Glutamatergic neuron (in vitro differentiated cells): ENCODE measurements around the gene CSTPP1. TPM values are rescaled to one million over a fixed set of nuclear protein-coding genes. Genes with fewer than 3 reads are reported as not detected.
"Not testable (repeated sequence)": the region's sequence is repeated elsewhere in the genome, so short reads cannot be mapped to it uniquely, and the experiment has no call there.

Source experiments
- DNase-seq: peaks from one replicate; pipeline ENCODE4 v3.0.0; 2022
- H3K27ac Mint-ChIP-seq: one replicate; pipeline ENCODE4 v1.8.0; 2020; ENCODE audit warnings: mild to moderate bottlenecking, mixed read lengths, inconsistent platforms; ENCODE audit not compliant: unreplicated experiment
- H3K27me3 Mint-ChIP-seq: one replicate; pipeline ENCODE4 v1.8.0; 2020; ENCODE audit warnings: mild to moderate bottlenecking, moderate library complexity, mixed read lengths, inconsistent platforms; ENCODE audit not compliant: unreplicated experiment
- H3K36me3 Mint-ChIP-seq: one replicate; pipeline ENCODE4 v1.8.0; 2020; ENCODE audit warnings: mild to moderate bottlenecking, mixed read lengths, inconsistent platforms; ENCODE audit not compliant: unreplicated experiment
- H3K4me1 Mint-ChIP-seq: one replicate; pipeline ENCODE4 v1.8.0; 2020; ENCODE audit warnings: mild to moderate bottlenecking, low read depth, mixed read lengths, inconsistent platforms; ENCODE audit not compliant: unreplicated experiment
- H3K4me3 Mint-ChIP-seq: one replicate; pipeline ENCODE4 v1.8.0; 2020; ENCODE audit warnings: mild to moderate bottlenecking, mixed read lengths, inconsistent platforms; ENCODE audit not compliant: unreplicated experiment
- H3K9me3 Mint-ChIP-seq: one replicate; pipeline ENCODE4 v1.8.0; 2020; ENCODE audit warnings: mild to moderate bottlenecking, moderate library complexity, mixed read lengths, inconsistent platforms; ENCODE audit not compliant: unreplicated experiment
- total RNA-seq: library from RNA; stranded (reverse); fragmentation: NEBNext Ultra II Directional; extraction: Animal tissue kit (Norgen Biotek cat#: 25700); gene quantifications from one replicate; pipeline ENCODE4 v1.2.1, GENCODE V29; 2021; ENCODE audit not compliant: unreplicated experiment
- TF ChIP-seq, protein P1 (sequence below): fragments of 200-600 bp; sonication (generic); IDR thresholded peaks from one replicate; pipeline ENCODE4 v1.5.0; 2021; ENCODE audit not compliant: partially characterized antibody, unreplicated experiment

The CSTPP1 gene
- total RNA-seq, 1 donor from 2014 or later, result 35.5 TPM

DNA sequence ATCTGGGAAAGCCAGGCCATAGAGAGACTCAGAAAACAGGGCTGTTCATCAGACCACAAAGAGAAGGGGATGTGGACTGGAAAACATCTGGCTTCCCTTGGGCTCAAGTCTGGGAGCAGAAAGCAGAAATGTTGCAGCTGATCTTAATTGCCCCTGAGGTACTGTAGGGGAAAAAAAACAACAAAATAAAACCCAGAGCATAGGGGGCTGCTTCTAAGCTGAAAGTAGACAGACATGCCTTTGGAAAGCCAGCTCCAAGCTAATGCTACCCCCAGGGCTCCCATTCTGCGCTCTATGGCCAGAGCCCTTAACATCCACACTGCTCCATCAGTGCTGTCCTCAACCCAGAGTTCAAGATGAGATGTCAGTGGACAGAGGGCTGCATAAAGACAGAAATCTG lies 251.7 kb downstream of the CSTPP1 start:
- Mint-ChIP-seq H3K4me3 (peak overlapping the region; percentile 67), H3K27ac (no peak overlapping the region), H3K36me3 (no peaks in the 10 kb centered on the region), H3K27me3 (peaks cover 3% of the 10 kb centered on the region), H3K9me3 (peaks cover 2% of the 10 kb centered on the region), H3K4me1 (peaks cover 18% of the 10 kb centered on the region)
- DNase-seq, result no peak
- TF ChIP-seq, protein P1, sequence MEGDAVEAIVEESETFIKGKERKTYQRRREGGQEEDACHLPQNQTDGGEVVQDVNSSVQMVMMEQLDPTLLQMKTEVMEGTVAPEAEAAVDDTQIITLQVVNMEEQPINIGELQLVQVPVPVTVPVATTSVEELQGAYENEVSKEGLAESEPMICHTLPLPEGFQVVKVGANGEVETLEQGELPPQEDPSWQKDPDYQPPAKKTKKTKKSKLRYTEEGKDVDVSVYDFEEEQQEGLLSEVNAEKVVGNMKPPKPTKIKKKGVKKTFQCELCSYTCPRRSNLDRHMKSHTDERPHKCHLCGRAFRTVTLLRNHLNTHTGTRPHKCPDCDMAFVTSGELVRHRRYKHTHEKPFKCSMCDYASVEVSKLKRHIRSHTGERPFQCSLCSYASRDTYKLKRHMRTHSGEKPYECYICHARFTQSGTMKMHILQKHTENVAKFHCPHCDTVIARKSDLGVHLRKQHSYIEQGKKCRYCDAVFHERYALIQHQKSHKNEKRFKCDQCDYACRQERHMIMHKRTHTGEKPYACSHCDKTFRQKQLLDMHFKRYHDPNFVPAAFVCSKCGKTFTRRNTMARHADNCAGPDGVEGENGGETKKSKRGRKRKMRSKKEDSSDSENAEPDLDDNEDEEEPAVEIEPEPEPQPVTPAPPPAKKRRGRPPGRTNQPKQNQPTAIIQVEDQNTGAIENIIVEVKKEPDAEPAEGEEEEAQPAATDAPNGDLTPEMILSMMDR, result no peak

DNA sequence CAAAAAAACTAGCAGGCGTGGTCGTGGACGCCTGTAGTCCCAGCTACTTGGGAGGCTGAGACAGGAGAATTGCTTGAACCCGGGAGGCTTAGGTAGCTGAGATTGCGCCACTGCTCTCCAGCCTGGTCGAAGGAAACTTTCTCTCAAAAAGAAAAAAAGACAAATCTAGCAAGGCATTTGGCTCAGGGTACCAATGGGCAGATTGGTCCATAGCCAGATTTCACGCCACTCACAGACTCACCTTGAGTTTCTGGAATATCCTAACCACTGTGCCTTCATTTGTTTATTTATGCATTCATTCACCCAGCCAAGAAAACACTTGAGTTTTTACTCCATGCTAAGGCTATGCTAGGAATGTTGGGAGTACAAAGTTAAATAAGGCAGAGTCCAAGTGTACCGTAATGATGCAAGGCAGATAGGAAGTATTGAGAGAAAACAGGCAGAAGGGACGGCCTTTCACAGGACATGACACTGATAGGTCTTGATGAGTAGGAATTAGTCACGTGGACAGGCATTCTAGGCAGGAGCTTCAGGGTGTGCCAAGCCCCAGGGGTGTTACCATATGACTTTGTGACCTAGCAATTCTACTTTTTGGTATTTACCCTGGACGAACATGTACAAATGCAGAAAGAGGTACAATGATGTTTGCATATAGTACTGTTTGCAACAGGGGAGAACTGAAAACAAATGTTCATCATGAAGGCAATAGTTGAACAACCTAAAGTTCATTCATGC lies 252.7 kb downstream of the CSTPP1 start:
- Mint-ChIP-seq H3K27ac (no peak overlapping the region), H3K4me1 (peaks cover 14% of the 10 kb centered on the region)
- TF ChIP-seq, protein P1, result no peak

DNA sequence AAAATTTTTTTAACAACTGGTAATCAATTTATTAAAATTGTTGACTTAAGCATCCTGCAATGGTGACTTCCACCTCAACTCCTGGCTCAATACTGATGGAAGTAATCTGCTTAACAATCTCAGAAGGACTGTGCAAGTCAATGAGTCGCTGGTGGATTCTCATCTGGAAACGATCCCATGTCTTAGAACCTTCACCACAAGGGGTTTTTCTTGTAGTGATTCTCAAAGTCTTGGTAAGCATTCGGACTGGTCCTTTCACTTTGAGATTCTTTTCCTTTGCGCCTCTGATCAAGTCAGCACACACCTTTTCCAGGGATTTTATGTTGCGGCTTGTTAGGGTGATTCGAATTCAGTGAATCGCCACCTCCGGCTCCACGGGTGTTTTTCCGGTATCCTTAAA lies 254.6 kb downstream of the CSTPP1 start:
- H3K27ac Mint-ChIP-seq, H3K27me3 Mint-ChIP-seq, H3K4me3 Mint-ChIP-seq, DNase-seq, H3K36me3 Mint-ChIP-seq, H3K9me3 Mint-ChIP-seq: not testable (repeated sequence)
- H3K4me1 Mint-ChIP-seq, result peaks cover 12% of the 10 kb centered on the region

More for the DNA sequence above, 252.7 kb downstream of the CSTPP1 start:
- Mint-ChIP-seq H3K4me3 (no peak overlapping the region), H3K9me3 (peaks cover 2% of the 10 kb centered on the region), H3K27me3 (peaks cover 2% of the 10 kb centered on the region), H3K36me3 (no peaks in the 10 kb centered on the region)
- no peak for DNase-seq

DNA sequence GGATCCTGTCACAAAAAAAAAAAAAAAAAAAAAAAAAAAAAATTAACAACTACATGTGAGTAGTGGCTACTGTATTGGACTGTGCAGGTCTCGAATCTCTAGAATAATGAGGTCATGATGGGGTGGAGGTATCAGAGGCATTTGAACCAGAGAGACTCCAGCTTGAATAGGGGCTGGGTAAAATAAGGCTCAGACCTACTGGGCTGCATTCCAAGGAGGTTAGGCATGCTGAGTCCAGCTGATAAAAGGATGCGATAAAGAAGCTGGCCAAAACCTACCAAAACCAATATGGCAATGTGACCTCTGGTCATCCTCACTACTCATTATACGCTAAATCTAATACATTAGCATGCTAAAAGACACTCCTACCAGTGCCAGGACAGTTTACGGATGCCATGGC lies 255.6 kb downstream of the CSTPP1 start:
- peaks cover 2% of the 10 kb centered on the region for H3K9me3 Mint-ChIP-seq
- TF ChIP-seq, protein P1, result no peak
- H3K27me3 Mint-ChIP-seq, result peaks cover 2% of the 10 kb centered on the region
- no peak for DNase-seq
- no peaks in the 10 kb centered on the region for H3K36me3 Mint-ChIP-seq
- H3K4me1 Mint-ChIP-seq, result peaks cover 9% of the 10 kb centered on the region
- H3K4me3 Mint-ChIP-seq, result no peak overlapping the region
- H3K27ac Mint-ChIP-seq, result no peak overlapping the region

DNA sequence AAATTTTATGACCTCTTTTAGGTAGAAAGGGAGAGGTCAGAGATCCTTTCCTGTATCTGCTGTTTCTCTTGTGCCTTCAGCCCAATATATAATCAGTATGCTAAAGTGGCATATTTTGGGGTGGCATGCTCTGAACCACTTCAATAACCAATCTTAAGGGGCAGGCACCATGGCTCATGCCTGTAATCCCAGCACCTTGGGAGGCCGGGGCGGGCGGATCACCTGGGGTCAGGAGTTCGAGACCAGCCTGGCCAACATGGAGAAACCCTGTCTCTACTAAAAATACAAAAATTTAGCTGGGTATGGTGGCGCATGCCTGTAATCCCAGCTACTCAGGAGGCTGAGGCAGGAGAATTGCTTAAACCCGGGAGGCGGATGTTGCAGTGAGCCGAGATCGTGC lies 261.6 kb downstream of the CSTPP1 start:
- H3K4me3 Mint-ChIP-seq, H3K9me3 Mint-ChIP-seq, DNase-seq, H3K27me3 Mint-ChIP-seq, H3K36me3 Mint-ChIP-seq, H3K27ac Mint-ChIP-seq, H3K4me1 Mint-ChIP-seq: not testable (repeated sequence)

DNA sequence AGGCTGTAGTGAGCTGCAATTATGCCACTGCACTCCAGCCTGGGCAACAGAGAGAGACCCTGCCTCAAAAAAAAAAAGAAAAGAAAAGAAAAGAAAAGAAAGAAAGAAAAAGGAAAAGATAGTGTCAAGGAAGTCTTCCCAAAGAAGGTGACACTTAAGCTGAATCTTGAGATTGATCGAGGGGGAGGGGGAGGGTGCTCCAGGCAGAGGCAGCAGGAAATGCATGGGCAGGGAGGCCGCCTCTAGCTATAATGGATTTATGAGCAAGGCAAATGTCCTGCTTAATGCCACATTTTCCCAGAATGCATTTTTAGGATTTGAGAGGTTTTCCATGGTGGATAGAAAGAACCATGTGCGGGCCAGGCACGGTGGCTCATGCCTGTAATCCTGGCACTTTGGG lies 264.5 kb downstream of the CSTPP1 start:
- Mint-ChIP-seq H3K27ac (no peak overlapping the region), H3K4me1 (no peaks in the 10 kb centered on the region), H3K9me3 (no peaks in the 10 kb centered on the region), H3K27me3 (no peaks in the 10 kb centered on the region), H3K36me3 (no peaks in the 10 kb centered on the region), H3K4me3 (no peak overlapping the region)
- no peak for DNase-seq
- TF ChIP-seq, protein P1, result no peak
